AG04449 (cell line): ENCODE data around the gene SIRPG.
"Not testable (repeated sequence)": the region's sequence is repeated elsewhere in the genome, so short reads cannot be mapped to it uniquely, and the experiment has no call there.

ENCODE experiments used
- CTCF ChIA-PET: fragments of 350-600 bp; formaldehyde crosslinking; extraction: SDS; loops from one replicate; lab custom pipeline; 2021; ENCODE audit warnings: antibody characterized with exemption; lab: Yijun Ruan, JAX
- POLR2A ChIA-PET: fragments of 400-600, 350-600 bp; formaldehyde crosslinking; extraction: SDS; loops from one replicate; lab custom pipeline; 2020; ENCODE audit warnings: antibody characterized with exemption, inconsistent platforms; lab: Yijun Ruan, JAX
- DNase-seq: peaks from one replicate; pipeline ENCODE4 v3.0.0-alpha.2; 2010; ENCODE audit warnings: low read depth, low spot score
- H3K4me3 ChIP-seq: 2 replicates; pipeline ENCODE4 v1.5.1; 2011; ENCODE audit warnings: low read depth, mild to moderate bottlenecking, control low read depth, low read length
- CTCF ChIP-seq: IDR thresholded peaks from one replicate; pipeline ENCODE4 v1.5.1; 2011; ENCODE audit warnings: mild to moderate bottlenecking, moderate library complexity, low read length, control low read depth, inconsistent platforms; ENCODE audit not compliant: insufficient read depth; ENCODE audit errors: missing control alignments

Gene SIRPG

DNA sequence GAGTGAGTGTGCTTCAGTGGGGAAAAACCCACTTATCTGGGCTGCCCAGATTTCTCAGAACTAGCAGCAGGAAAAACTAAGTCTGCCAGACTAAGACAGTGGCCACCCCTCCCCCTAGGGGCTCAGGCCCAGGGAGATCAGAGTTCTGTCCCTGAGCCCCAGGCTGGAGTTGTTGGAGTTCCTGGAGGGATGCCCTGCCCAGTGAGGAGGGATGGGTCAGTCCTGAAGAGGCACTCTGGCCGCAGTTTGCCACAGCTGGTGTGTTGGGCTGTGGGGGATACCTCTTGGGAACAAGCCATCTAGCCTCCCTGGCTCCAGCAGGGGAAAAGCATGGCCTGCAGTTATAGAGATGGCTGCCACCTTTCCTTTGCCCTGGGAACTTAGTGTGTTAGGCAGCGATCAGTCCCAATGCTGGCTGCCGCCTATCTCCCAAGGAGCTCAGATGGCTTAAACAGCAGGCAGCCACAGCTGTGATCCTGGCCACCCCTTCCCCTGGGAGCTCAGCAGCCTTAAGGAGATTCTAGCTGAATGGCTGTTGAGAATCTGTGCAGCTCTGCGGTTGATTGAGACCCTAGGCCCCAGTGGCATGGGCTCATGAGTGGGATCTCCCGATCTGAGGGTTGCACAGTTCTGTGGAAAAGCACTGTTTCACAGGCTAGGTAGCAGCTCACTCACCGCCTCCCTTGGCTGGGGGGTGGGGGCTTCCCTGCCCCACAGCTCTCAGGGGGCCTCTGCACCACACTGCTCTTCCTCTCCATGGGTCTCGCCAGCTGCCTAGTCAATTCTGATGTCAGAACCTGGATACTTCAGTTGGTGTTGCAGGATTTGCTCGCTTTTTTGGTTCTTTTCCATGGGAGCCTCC is 13.2 kb downstream of the SIRPG start:
- ChIA-PET POLR2A (no interaction called here), CTCF (no interaction called here)
- DNase-seq = no peak
- H3K4me3 ChIP-seq = no peak overlapping the region
- TF ChIP-seq CTCF = no peak

DNA sequence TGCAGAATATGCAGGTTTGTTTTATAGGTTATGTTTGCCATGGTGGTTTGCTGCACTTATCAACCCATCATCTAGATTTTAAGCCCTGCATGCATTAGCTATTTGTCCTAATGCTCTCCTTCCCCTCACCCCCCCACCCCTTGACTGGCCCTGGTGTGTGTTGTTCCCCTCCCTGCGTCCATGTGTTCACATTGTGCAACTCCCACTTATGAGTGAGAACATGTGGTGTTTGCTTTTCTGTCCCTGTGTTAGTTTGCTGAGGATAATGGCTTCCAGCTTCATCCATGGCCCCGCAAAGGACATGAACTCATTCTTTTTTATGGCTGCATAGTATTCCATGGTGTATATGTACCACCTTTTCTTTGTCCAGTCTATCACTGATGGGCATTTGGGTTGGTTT is 18.9 kb downstream of the SIRPG start:
- DNase-seq, POLR2A ChIA-PET, CTCF ChIA-PET, H3K4me3 ChIP-seq: not testable (repeated sequence)

- CTCF ChIA-PET = no interaction called here
- H3K4me3 ChIP-seq = no peak overlapping the region
- POLR2A ChIA-PET = no interaction called here
- no peak for TF ChIP-seq CTCF
- no peak for DNase-seq
Measured at GRCh38 chr20:1637755-1638154, 19.8 kb downstream of the SIRPG start.

GRCh38 chr20:1637226-1637625 is 20.4 kb downstream of the SIRPG start:
- POLR2A ChIA-PET = no interaction called here
- H3K4me3 ChIP-seq = no peak overlapping the region
- CTCF ChIA-PET = no interaction called here
- DNase-seq = no peak
- TF ChIP-seq CTCF = no peak

DNA sequence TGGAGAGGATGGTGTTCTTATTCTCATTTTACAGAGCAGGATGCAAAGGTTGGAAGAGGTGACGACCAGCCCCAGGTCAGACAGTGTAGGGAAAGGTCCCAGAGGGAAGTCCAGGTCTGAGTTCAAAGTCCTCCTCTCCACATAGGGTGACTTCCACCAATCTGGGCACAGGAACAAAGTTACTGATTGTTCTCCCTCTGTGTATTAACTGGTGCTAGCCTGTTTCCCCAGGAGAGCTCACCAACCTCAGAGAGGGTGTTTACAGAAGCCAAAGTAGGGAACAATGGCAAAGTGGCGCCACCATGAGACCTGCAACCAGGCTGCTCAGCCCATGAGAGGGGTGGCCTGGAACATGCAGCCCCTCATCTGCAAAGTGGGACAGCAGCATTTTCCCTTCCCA is 21.0 kb downstream of the SIRPG start:
- ChIA-PET CTCF (no interaction called here), POLR2A (no interaction called here)
- TF ChIP-seq CTCF = no peak
- no peak overlapping the region for H3K4me3 ChIP-seq
- no peak for DNase-seq

- H3K4me3 ChIP-seq = no peak overlapping the region
- TF ChIP-seq CTCF = no peak
- no peak for DNase-seq
- POLR2A ChIA-PET = no interaction called here
- CTCF ChIA-PET = no interaction called here
Measured at GRCh38 chr20:1635291-1635979, 22.1 kb downstream of the SIRPG start.
